ENCODE measurements around the gene MBD6. TPM values are rescaled to one million over a fixed set of nuclear protein-coding genes. Genes with fewer than 3 reads are reported as not detected.
A peak's percentile ranks its signal among the peaks of the same experiment; 100 is the strongest.

The MBD6 gene
- total and polyA plus RNA-seq, 2 of the 13 experiments (the other 11 are each of a cell fraction or from before 2014, with no cell fraction given) = 4.1 to 5.9 TPM

GRCh38 chr12:57575771-57576612, 53.4 kb downstream of the MBD6 start (continued):
- TF ChIP-seq ZBTB40 (IDR thresholded peaks at IDR 0.05) = no peak
- 0 out of 2 replicates have a peak, but pooled peaks have one; percentile 60 for TF ChIP-seq ZBTB40 (CRISPR knock-in tag; IDR thresholded peaks at IDR 0.05)
- TF ChIP-seq ELF1 (CRISPR knock-in tag; IDR thresholded peaks at IDR 0.05) = no peak
- TF ChIP-seq TEF (CRISPR knock-in tag; IDR thresholded peaks at IDR 0.05) = no peak
- peak; percentile 14; the same call in 1 of the 2 replicates for TF ChIP-seq ZNF501 (CRISPR knock-in tag; IDR thresholded peaks at IDR 0.05)
- TF ChIP-seq ZNF549 (CRISPR knock-in tag; IDR thresholded peaks at IDR 0.05) = no peak
- no peak for TF ChIP-seq SKI (IDR thresholded peaks at IDR 0.05; ENCODE audit: partially characterized antibody)
- TF ChIP-seq NR2C2 (CRISPR knock-in tag; IDR thresholded peaks at IDR 0.05; ENCODE audit: borderline replicate concordance) = peak; percentile 46; the same call in 1 of the 2 replicates
- TF ChIP-seq KDM5B (CRISPR knock-in tag; IDR thresholded peaks at IDR 0.05; ENCODE audit: borderline replicate concordance) = peak; percentile 57; the same call in 1 of the 2 replicates
- 0 out of 2 replicates have a peak, but pooled peaks have one; percentile 31 for TF ChIP-seq SMAD3 (CRISPR knock-in tag; IDR thresholded peaks at IDR 0.05)
- no peak for TF ChIP-seq TOPORS (CRISPR knock-in tag; IDR thresholded peaks at IDR 0.05)
- no peak for TF ChIP-seq KMT2A (CRISPR knock-in tag; IDR thresholded peaks at IDR 0.05)
- 0 out of 2 replicates have a peak, but pooled peaks have one; percentile 20 for TF ChIP-seq KLF11 (CRISPR knock-in tag; IDR thresholded peaks at IDR 0.05)
- TF ChIP-seq SP4 (CRISPR knock-in tag; IDR thresholded peaks at IDR 0.05) = no peak; the same call in 1 of the 2 replicates
- no peak for TF ChIP-seq RFXANK (CRISPR knock-in tag; IDR thresholded peaks at IDR 0.05)
- peak; percentile 75; the same call in 1 of the 2 replicates for TF ChIP-seq ZNF232 (CRISPR knock-in tag; IDR thresholded peaks at IDR 0.05; ENCODE audit: borderline replicate concordance)
- 0 out of 2 replicates have a peak, but pooled peaks have one; percentile 43 for TF ChIP-seq RNF219 (CRISPR knock-in tag; IDR thresholded peaks at IDR 0.05)

All from HepG2 (cell line).